Left lung (tissue), 10 donors: Measurements from ENCODE around the gene SNX21. TPM values are rescaled to one million over a fixed set of nuclear protein-coding genes. Genes with fewer than 3 reads are reported as not detected.

ENCODE experiments used
- ATAC-seq: fragments of 200-7000 bp; cut with Tn5 transposase; one replicate; pipeline ENCODE4 v1.9.1; 2020; ENCODE audit warnings: moderate library complexity
- DNase-seq, 4 donors: peaks; one replicate each; pipeline ENCODE4 v3.0.0-alpha.2; 2013 to 2020
- H3K27ac ChIP-seq, 2 donors: fragments of 200-600 bp; sonication (generic) in 1 of 2; one replicate each; pipeline versions ENCODE4 v1.5.0 to v1.8.0; 2020 to 2021
- H3K27me3 ChIP-seq, 2 donors: fragments of 200-600 bp; sonication (generic) in 1 of 2; one replicate each; pipeline versions ENCODE4 v1.5.0 to v1.8.0; 2020 to 2021
- H3K36me3 ChIP-seq, 2 donors: fragments of 200-600 bp; sonication (generic) in 1 of 2; one replicate each; pipeline versions ENCODE4 v1.5.0 to v1.8.0; 2020 to 2021
- H3K4me1 ChIP-seq, 2 donors: fragments of 200-600 bp; one replicate each; pipeline ENCODE4 v1.8.0; 2021
- H3K4me3 ChIP-seq, 2 donors: fragments of 200-600 bp; sonication (generic) in 1 of 2; one replicate each; pipeline versions ENCODE4 v1.5.0 to v1.8.0; 2020 to 2021; ENCODE audit warnings: mild to moderate bottlenecking in 1 of 2
- H3K9me3 ChIP-seq, 2 donors: fragments of 200-600 bp; sonication (generic) in 1 of 2; one replicate each; pipeline versions ENCODE4 v1.5.0 to v1.8.0; 2020 to 2021
- CTCF ChIP-seq, 2 donors: fragments of 200-600 bp; sonication (generic) in 1 of 2; IDR thresholded peaks; one replicate each; pipeline versions ENCODE4 v1.5.0 to v1.8.0; 2021; ENCODE audit warnings: antibody characterized with exemption in 2 of 2
- intact Hi-C, 2 donors: fragments of 100-400 bp; cut with DNase I; formaldehyde crosslinking; loops; one replicate each; pipeline versions ENCODE4 v1.11.2 to v1.14.2; 2022
- polyA plus RNA-seq, 6 donors: library from polyadenylated mRNA; unstranded; fragments of 120-200 nt; gene quantifications; one replicate each; pipeline ENCODE4 v1.2.1, GENCODE V29; 2013; ENCODE audit not compliant: insufficient read length in 6 of 6
- total RNA-seq, 2 donors: library from RNA; stranded (reverse); fragmentation: NEBNext Ultra II Directional; extraction: Animal tissue kit (Norgen Biotek cat#: 25700); gene quantifications; one replicate each; pipeline ENCODE4 v1.2.1, GENCODE V29; 2021
- donor health status: DM: no; HTN: yes; CAD: no.
- donor health status: DM: no; HTN: no; CAD: no.

The SNX21 gene
- total and polyA plus RNA-seq, 8 donors = 14.5 to 26.3 (median 18.7) TPM

GRCh38 chr20:45878076-45878761 lies 44.6 kb downstream of the SNX21 start:
- Histone ChIP-seq H3K4me1 (peaks cover 6 to 22% of the 10 kb centered on the region in 2 donors), H3K4me3 (no peak overlapping the region), H3K27ac (no peak overlapping the region), H3K9me3 (no peaks in the 10 kb centered on the region), H3K36me3 (peaks cover 0 to 35% of the 10 kb centered on the region in 2 donors), H3K27me3 (no peaks in the 10 kb centered on the region)
- TF ChIP-seq CTCF (IDR thresholded peaks at IDR 0.05) = no peak
- intact Hi-C loops = no loop called here
- ATAC-seq (no peak), DNase-seq (peak in 1 of 4 donors; percentile 20)

- Histone ChIP-seq H3K4me3 (peak within 1 kb of the TSS; percentile 62 to 70), H3K9me3 (no peaks in the 10 kb centered on the region), H3K4me1 (peaks cover 6 to 46% of the 10 kb centered on the region in 2 donors), H3K27ac (peak within 1 kb of the TSS; percentile 74 to 75), H3K36me3 (peaks cover 0 to 42% of the 10 kb centered on the region in 2 donors), H3K27me3 (no peaks in the 10 kb centered on the region)
- peak; percentile 99 for ATAC-seq
- peak; percentile 98 to 100 (median 99) for DNase-seq
- intact Hi-C loops = no loop called here
- TF ChIP-seq CTCF (IDR thresholded peaks at IDR 0.05) = no peak
Observed at GRCh38 chr20:45880988-45881788, 47.6 kb downstream of the SNX21 start, which contains the start of gene ZSWIM1. TSS of gene ZSWIM1 (plus strand) at chr20:45881227. CDS start at chr20:45882593, 1,366 bp downstream.

- Histone ChIP-seq H3K4me3 (no peak overlapping the region), H3K27me3 (no peaks in the 10 kb centered on the region), H3K27ac (no peak overlapping the region), H3K36me3 (peaks cover 0 to 44% of the 10 kb centered on the region in 2 donors), H3K9me3 (no peaks in the 10 kb centered on the region), H3K4me1 (peaks cover 6 to 46% of the 10 kb centered on the region in 2 donors)
- intact Hi-C loops = no loop called here
- DNase-seq = peak in 1 of 4 donors; percentile 23
- TF ChIP-seq CTCF (IDR thresholded peaks at IDR 0.05) = no peak
- ATAC-seq = no peak
Observed at GRCh38 chr20:45882469-45883099, 49.0 kb downstream of the SNX21 start.

GRCh38 chr20:45883100-45883469 lies 49.5 kb downstream of the SNX21 start:
- peaks cover 0 to 39% of the 10 kb centered on the region in 2 donors for H3K36me3 ChIP-seq
- ATAC-seq (no peak), DNase-seq (peak in 1 of 4 donors; percentile 55)
- no peak overlapping the region for H3K27ac ChIP-seq
- no peak for TF ChIP-seq CTCF (IDR thresholded peaks at IDR 0.05)
- intact Hi-C loops = no loop called here
- no peaks in the 10 kb centered on the region for H3K27me3 ChIP-seq
- H3K4me3 ChIP-seq = no peak overlapping the region
- H3K9me3 ChIP-seq = no peaks in the 10 kb centered on the region
- peaks cover 6 to 46% of the 10 kb centered on the region in 2 donors for H3K4me1 ChIP-seq
